ENCODE results near the gene GFOD1.
A peak's percentile ranks its signal among the peaks of the same experiment; 100 is the strongest.
"Not testable (repeated sequence)": the region's sequence is repeated elsewhere in the genome, so short reads cannot be mapped to it uniquely, and the experiment has no call there.

GFOD1 gene

DNA sequence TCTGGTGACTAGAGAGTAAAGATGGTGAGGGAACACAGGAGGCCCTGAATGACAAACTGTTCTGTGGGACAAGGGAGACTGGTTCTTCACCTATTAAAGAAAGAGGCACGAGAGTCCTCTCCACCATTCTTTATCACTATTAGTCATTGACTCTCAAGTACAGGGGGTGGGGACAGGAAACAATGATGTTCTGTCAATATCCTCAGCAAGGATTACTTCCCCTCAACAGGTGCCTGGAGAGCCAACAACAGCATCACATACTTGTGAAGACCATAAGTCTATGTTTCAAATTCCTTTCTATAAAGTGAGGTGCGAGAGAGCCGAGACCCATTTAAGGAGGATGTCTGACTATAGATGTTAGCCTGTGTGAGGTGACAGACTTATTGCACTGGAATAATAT lies 86.6 kb downstream of the GFOD1 start:
- DNase-seq: no peak

DNA sequence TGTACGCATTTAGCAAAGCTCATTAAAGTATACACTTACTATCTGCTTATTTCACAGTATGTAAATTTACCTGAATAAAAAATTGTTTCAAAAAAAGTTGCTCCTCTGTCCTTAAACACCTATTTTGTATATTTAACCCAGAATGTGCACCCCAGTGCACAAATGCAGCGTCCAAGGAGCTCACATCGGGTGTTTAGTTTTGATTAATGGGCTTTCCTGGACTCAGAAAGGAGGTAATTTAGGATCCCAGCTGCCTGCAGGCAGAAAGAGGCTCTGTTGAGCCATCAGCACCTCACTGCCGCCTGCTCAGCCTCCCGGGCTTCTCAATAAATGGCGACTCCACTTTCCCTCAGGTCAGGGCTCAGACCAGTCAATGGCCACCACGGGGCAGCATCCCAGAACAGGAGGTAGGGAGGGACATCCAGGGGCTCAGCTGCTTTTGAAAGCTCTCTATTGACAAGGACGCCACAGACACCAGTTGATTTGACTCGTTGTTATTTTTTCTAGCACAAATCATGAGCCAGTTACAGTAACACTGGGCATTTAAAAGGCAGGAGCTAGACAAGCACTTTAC lies 88.9 kb downstream of the GFOD1 start:
- no peak for DNase-seq

DNA sequence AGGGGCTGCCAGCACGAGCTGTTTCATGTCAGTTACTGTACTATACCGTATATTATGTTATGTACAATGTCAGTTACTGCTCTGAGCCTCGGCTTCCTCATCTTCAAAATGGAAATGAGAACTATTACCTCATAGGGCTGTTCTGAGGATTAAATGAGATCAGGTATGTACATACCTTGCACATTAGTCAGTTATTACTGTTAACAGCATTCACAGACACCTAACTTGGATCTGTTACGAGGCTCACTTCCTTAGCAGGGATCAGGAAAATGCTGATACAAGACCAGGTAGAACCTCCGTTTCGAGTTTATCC lies 89.4 kb downstream of the GFOD1 start:
- DNase-seq: no peak

DNA sequence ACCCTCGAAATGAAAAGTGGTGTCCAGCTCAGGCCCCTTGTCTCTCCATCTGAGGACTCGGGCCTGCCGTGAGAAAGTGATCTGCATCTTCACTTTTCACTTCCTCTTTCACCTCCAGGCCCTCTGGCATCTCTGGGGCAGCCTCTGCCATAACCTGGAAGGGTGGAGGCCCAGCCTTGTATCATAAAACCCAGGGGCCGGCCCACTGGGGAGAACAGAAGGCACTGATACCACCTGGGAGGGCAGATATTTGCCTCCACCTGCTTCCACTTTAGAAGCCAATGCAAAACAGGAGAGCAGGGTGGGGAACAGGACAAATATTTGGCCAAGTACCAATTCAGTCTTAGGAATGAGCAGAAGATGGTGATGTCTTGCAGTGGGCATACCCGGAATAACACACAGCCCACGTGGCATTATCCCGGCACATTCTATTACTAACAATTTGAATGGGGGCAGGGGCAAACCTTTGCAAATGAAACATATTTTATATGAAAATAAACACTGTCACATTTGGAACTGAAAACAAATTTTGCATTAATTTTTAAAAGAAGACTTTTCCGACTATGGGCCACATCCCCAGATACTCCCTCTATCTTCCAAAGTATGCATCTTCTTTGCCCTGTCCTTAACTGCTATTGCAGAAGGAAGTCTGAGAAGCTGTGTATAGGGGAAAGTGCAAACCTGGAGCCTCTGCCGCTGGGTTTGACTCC lies 89.9 kb downstream of the GFOD1 start:
- no peak for DNase-seq

DNA sequence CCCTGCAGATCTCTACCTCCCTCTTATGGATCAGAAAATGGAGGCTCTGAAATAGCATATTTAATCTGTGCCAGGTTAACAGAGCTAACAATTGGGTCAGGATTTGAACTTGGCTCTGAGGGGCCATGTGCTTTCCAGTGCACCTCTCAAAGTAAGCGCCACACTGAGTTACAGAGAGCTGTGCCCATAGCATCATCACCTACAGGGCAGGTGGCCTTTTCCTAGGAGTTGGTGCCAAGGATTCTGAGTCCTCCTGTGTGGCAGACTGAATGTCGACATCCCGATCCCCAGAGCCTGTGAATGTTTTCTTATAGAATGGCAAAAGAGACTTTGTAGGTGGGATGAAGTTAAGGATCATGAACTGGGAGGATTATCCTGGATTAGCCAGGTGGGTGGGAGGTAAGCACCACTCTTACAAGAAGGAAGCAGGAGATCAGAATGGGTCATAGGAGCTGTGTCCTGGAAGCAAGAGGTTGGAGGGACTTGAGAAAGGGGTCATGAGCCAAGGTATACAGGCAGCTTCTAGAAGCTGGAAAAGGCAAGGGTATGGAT lies 91.1 kb downstream of the GFOD1 start:
- DNase-seq: no peak

DNA sequence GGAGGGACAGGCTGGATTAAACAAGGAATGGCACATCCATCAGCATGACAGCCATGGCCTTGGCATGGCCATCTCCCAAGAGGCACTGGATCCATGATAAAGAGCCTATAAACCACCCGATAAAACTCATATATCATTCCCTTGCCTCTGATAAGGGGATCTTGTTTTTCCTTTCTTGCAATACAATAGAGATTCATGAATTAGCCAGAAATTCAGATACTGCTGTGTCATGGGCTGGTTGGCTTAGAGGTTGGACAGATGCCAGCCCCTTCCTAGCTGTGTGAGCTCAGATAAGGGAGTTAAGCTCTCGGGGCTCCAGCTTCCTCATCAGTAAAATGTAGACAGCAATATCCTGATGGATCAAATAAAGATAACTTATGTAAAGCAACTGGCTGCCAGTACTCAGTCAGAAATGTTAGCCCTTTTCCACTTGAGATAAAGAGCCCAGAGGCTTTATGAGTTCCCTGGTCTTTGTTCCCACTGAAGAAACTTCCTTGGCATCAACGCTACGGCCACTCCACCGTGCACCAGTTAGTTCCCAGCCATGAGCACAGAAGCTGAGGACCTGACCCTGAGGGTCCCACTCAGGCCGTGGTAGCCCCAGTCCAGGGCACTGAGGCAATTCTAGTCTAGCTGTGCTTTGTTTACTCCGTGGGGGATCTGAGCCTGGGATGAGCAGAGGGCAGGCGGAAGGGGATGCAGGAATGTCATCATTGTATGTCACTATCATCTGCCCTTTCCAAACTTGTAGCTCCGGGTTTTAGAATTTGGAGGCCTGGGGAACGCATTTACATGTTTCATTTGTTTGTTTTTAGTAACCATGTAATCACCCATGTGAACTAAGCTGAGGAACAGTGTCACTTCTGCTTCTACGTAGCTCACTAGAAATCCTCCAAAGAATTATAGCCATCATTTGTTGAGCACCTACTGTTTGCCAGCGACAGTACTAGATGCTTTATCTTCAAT lies 91.8 kb downstream of the GFOD1 start:
- DNase-seq: peak in 1 of 2 experiments; percentile 49

DNA sequence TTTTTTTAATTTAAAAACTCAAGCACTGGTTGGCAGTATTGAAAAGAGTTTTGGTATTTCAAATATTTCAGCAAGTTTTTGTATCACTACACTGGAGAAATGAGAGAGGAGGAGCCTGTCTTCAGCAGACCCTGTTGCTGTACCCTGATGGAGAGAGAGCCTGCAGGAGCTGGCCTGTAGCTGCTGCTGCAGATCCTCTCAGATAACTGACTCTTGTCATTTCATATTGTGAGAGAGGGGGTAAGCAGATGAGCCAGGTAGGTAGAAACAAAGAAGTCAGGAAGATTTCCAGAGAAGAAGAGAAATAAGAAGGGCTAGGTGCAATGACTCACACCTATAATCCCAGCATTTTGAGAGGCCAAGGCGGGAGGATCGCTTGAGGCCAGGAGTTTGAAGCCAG lies 94.9 kb downstream of the GFOD1 start:
- DNase-seq: no peak

DNA sequence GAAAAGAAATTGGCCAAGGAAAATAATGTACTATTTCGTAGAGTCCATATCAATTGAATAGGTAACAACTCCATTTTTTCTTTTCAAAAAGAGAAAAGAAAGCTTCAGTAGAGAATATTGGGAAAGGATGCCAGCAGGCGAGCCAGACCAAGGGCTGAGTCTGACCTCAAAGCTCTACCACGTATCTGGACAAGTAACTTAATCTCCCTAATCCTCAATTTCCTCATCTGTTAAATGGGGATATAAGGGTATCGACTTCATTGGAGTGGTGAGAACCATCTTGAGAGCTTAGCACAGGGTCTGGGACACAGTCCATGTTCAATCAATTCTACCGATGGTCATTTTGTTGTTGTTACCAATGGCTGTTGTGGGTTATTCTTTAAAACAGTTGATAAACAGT lies 95.9 kb downstream of the GFOD1 start:
- DNase-seq: no peak

DNA sequence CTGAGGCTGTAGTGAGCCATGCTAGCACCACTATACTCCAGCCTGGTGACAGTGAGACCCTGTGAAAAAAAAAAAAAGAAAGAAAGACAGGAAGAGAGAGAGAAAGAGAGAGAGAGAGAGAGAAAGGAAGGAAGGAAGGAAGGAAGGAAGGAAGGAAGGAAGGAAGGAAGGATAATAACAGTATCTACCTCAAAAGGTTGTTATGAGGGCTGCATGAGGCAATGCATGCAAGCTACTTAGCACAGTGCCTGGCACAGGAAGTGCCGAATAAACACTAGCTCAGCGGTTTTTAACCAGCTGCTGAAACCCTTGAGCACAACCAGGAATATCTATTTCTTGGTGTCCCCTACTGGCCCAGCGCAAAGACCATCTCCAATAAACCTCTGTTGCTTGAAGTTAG lies 96.7 kb downstream of the GFOD1 start:
- no peak for DNase-seq

DNA sequence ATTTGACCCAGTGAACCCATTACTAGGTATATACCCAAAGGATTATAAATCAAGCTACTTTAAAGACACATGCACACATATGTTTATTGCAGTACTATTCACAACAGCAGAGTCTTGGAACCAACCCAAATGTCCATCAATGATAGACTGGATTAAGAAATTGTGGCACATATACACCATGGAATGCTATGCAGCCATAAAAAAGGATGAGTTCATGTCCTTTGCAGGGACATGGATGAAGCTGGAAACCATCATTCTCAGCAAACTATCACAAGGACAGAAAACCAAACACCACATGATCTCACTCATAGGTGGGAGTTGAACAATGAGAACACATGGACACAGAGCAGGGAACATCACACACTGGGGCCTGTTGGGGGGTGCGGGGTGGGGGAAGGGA lies 98.2 kb downstream of the GFOD1 start:
- not testable (repeated sequence) for DNase-seq

DNA sequence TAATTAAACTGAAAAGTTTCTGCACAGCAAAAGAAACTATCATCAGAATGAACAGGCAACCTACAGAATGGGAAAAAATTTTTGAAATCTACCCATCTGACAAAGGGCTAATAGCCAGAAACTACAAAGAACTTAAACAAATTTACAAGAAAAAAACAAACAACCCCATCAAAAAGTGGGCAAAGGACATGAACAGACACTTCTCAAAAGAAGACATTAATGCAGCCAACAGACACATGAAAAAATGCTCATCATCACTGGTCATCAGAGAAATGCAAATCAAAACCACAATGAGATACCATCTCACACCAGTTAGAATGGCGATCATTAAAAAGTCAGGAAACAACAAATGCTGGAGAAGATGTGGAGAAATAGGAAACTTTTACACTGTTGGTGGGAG lies 98.6 kb downstream of the GFOD1 start:
- DNase-seq: not testable (repeated sequence)

DNA sequence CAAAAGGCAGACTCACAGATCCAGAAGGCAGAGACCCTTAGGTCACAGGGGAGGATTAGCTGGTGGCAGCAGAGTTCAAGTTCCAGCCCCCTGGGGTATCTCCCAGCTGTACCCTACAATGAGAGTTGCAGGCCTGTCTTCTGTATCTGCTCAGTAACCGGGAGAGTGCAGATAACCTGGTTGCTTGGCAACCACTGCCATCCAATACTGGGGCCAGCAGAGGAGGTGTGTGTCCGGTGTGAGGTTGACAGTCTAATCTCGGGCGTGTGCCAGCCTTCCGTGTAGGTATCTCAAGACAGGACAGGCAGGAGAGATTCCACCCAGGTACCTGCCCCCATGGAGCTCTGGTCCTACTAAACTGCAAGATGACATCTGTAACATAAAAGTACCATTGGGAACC lies 102.4 kb downstream of the GFOD1 start:
- DNase-seq: no peak

DNA sequence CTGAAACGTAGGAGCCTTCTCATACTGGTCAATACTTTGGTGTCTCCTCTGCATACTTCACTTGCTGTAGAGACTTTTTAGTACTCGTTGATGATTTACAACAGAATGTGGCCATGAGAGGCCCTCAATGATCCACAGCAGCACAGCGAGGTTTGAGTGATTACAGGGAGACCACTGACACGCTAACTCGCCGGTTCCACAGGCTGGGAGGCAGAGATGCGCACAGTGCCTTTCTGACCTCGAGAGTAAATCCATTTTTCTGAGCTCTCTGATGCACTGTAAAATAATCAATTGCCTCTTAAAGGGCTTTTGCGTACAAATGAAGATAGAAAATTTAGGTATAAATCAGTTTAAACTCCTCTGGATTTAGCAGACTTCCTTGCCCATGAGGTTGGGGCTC lies 102.9 kb downstream of the GFOD1 start:
- no peak for DNase-seq

DNA sequence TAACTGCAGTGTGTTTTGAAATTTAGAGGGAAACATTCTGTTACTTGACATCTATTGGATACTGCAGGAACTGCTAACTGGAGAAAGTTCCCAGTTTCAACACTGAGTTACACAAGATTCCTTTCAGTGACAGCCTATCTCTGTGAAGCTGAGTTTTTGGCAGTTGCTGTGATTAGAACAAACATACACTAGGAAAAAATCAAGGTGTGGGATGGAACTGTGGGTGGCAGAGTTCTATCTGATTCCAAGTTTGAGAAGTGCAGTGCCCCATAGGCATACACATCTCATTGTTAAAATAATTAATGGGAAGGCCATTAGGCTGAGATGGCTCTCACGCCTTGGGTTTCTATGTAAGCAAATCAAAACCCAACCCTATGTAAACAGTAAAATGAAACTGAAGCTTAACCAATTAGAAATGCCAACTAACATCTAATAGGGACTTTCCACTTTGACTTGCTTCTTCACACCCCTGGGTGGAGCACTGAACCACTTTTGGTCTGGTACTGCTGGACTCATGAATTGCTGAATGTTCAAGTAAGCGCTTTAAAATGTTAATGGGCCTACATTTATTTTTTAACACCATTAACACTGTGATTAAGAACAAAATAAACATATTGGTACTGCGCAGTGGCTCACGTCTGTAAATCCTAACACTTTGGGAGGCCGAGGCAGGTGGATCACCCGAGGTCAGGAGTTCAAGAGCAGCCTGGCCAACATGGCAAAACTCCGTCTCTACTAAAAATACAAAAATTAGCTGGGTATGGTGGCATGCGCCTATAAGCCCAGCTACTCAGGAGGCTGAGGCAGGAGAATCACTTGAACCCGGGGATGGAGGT lies 103.9 kb downstream of the GFOD1 start:
- no peak for DNase-seq

DNA sequence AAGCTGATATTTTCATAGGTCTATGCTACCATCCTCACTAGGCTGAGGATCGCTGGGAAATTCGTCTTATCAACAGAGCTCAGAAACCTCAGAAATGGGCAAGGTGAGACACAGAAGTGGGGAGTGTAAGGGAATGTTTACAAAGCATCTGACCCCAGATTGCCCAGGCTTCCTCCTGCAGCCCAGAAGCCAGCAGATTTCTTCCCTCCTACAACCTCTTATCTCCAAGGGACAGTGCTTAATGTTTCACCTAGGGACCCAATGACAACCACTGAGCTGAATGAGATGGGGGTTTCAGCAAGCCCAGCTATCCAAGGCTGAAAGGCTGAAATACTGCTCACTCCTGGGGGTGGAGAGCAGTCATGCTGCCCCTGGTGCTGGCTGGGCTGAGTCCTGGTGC lies 106.6 kb downstream of the GFOD1 start:
- DNase-seq: no peak

DNA sequence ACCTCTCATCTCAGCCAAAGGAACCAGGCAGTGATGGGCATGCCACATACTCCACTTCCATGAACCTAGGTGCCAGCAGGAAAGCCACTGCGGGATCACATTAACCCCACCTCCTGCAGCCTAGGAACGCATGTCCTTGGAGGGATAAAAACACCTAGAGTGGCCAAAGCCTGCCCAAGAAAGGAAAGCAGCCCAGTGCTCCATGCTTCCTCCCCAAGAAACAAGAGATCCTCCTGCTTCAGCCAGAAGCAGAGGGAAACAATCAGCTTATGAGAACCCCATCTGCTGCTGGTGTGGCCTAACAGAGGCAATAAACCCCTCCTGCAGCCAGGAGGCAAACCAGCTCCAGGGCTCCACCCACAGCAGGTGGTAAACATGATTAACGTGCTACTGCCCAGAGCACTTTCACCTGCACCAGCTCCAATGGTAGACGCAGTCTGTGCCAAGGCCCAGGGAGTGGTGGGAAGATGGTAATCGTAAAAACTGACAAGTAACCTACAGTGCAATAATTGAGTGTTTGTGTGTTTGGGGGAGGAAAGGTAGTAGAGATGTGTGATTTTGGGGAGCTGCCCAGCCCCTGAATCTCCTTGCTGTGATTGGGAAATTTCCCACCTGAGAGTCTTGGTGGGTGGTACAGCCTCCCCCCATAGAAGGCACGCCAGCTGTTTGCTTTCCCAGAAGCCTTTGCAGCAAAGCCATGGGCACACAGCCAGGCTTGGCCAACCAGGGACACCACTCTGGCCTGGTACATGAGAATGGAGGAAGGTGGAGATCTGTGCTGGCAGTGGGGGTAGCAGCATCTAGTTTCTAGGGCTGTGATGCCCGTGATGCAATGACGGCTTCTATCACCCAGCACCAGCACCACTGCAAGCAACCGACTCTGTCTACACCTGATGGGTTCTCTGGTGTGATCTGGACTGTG lies 108.5 kb downstream of the GFOD1 start:
- no peak for DNase-seq

DNA sequence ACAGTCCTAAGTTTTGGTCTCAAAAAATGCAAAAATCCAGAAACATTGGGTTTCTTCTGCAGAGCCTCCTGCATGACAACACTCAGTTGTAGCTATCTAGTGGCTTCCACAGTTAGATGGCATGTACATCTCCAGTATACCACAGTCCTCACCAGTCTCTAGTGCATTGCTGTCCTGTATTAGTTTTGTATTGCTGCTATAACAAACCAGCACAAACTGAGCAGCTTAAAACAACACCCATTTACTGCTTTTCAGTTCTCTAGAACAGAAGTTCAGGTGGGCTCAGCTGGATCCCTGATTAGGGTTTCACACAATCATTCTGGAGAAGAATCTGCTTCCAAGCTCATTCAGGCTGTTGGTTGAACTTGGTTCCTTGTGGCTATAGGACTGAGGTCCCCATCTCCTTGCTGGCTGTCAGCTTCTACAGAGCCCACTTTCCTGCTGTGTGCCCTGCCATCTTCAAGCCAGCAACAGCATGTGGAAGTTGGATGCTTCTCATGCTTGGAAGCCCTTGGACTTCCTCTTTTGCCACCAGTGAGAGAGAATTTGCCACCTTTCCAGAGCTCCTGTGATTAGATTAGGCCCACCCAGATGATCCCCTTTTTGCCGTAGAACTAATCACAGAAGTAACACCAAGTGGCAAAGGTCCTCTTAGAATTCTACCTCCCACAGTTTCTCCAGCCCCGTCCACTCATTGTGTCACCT lies 110.2 kb downstream of the GFOD1 start:
- no peak for DNase-seq

DNA sequence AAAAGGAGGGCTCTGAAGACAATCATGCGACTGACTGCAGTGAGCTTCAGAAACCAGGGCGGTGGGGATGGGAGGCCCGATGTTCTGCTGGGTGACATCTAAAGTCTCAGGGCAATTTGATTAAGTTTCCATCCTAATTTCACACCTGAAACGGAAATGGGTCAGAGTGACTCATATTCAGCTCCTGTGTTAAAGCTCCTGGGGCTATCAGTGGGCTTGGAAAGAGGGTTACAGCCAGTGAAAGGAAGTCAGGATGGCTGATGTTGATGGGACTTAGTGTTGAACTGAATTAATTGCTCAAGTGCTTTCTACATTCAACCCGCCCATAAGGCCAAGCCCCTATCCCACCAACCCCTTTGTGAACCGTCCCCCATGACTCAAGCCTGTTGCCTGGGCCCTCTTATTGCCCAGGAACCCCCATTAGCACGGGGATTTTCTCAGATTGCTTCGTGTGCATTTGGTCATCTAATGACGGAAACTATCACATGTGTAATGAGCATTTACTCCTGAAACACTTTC lies 112.0 kb downstream of the GFOD1 start:
- no peak for DNase-seq

DNA sequence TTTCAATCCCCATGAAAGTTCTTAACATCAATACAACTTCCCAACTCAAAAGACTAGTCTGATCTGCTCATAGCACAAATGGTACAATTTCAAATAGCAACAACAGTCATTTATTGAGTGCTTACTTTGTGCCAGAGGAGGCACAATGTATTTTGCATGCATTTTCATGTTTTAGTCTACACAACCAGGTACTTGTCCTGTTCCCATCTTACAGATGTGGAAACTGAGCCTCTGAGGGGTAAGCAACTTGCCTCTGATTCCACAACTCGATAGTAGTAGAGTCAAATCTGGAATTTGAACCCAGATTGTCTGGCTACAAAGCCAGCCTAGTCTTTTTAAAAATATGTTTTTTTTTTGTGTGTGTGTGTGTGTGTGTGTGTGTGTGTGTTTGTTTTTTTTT lies 113.5 kb downstream of the GFOD1 start:
- no peak for DNase-seq

DNA sequence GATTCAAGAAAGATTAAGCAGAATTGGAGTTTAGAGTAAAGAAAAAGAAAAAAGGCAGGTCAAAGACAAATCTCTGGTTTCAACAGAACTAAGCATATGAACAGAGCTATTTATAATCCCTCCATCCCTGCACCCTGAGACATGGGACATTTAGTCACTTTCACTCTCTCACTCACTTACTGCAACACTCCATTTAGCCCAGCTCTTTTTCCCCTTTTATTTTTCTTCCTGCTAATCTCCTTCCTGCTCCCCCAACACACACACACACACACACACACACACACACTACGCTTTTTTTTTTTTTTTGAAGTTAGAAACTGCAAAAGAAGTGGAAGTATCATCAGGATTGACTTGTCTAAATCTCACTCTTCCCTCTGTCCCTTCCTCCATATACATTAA lies 113.9 kb downstream of the GFOD1 start:
- no peak for DNase-seq
